HG02840 (cell line): ENCODE results near the gene RIPOR1.

Experiments
- ATAC-seq: cut with Tn5 transposase; IDR thresholded peaks from one replicate; pipeline ENCODE4 v1.9.1; 2021; ENCODE audit warnings: mild to moderate bottlenecking, moderate library complexity, moderate number of reproducible peaks; ENCODE audit not compliant: unreplicated experiment, low FRiP score

Gene RIPOR1

DNA sequence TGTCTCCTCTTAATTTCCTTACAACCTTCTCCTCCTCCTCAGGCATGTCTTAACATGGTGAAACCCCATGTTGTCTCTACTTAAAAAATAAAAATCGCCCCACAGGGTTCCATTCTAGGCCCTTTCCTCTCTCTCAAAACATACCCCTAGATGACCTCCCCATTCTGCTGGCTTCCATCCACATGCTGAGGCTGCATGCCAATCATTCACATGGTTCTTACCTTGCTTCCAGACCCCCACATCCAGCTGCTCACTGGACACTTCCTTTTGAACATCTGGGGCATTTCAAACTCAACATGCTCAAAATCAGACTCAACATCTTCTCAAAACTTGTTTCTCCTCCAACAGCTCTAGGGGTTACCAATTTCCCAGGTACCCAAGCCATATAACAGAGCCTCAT is 21.3 kb downstream of the RIPOR1 start:
- no peak for ATAC-seq

DNA sequence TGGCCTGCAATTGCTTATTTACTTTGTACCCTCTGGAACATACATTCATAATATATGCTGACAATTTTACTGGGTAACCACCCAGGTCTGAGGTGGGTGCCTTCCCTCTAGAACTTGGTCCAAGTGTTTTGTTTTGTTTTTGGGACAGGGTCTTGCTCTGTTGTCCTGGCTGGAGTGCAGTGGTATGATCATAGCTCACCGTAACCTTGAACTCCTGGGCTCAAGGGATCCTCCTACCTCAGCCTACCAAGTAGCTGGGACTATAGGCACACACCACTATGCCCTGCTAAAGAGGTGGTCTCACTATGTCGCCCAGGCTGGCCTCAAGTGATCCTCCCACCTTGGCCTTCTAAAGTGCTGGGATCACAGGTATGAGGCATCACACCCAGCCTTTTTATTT is 22.5 kb downstream of the RIPOR1 start:
- no peak for ATAC-seq

- ATAC-seq = no peak
These were observed 23.3 kb downstream of the RIPOR1 start for GRCh38 chr16:67551972-67552371.

- ATAC-seq = no peak
These were observed 23.8 kb downstream of the RIPOR1 start for GRCh38 chr16:67552476-67552875.

DNA sequence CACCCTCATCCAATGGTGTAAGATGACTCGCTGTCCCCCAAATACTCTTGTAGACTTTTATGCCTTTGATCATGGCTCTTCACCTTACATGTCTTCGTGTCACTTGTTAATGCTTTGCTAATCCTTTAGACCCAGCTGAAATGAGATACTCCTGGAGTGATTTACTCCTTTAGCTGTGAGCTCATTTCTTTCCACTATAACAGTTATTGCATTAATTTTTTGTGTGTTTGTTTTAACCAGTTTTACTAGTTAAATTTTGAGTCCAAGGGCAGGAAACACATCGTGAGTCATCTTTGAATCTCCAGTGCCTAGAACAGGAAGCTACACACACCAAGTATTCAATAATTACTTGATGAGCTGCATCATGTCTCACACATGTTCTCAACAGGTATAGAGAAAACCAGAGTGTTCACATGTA is 27.2 kb downstream of the RIPOR1 start:
- no peak for ATAC-seq

- ATAC-seq = no peak
These were observed 30.2 kb downstream of the RIPOR1 start for GRCh38 chr16:67558859-67559258.

- no peak for ATAC-seq
These were observed 32.3 kb downstream of the RIPOR1 start for GRCh38 chr16:67560827-67561342.

GRCh38 chr16:67561501-67561823 is 32.8 kb downstream of the RIPOR1 start:
- ATAC-seq = no peak

- ATAC-seq = peak; percentile 72
These were observed 33.3 kb downstream of the RIPOR1 start for GRCh38 chr16:67561824-67562525.

- peak; percentile 44 for ATAC-seq
These were observed 33.9 kb downstream of the RIPOR1 start, which contains the start of gene CTCF for GRCh38 chr16:67562526-67562917. CTCF (plus strand) TSS chr16:67562526; CDS start chr16:67610833, 48,307 bp downstream.

- ATAC-seq = peak; percentile 18
These were observed 34.5 kb downstream of the RIPOR1 start for GRCh38 chr16:67562918-67563707.

DNA sequence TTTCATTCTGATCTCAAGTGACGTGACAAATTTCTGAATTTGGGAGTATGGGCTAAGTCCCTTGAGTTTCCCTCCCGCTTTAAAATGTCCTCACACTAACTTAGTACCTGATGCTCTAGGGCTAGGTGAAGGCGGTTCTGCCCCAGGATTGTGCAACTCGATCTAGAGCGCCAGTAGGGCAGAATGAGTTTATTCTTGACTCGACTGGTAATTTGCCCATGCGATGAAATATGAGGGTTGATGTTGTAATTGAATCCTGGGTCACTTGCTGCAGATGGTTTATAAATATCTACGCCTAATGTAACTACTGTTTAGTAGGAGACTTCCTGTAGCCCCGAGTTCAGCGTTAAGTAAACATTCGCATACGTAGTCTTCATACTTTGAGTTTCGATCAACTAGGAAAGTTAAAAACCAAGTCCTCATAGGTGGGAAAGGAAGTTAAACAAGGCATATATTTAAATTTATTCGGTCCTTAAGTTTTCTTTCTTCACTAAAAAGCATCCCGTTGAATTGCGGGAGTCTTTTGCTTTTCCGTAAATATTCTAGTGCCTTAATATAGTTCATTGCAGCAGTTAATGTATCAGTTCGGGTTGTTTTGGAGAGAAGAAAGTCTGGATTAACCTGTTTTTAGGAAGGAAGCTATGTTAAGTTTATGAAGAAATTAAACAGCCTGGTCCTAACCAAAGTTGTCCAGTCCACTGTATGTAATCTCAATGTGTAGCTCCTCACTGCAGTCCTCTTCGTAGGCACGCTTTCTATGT is 35.3 kb downstream of the RIPOR1 start:
- no peak for ATAC-seq

GRCh38 chr16:67565470-67566100 is 37.0 kb downstream of the RIPOR1 start:
- no peak for ATAC-seq

GRCh38 chr16:67571464-67571863 is 42.8 kb downstream of the RIPOR1 start:
- ATAC-seq = no peak

DNA sequence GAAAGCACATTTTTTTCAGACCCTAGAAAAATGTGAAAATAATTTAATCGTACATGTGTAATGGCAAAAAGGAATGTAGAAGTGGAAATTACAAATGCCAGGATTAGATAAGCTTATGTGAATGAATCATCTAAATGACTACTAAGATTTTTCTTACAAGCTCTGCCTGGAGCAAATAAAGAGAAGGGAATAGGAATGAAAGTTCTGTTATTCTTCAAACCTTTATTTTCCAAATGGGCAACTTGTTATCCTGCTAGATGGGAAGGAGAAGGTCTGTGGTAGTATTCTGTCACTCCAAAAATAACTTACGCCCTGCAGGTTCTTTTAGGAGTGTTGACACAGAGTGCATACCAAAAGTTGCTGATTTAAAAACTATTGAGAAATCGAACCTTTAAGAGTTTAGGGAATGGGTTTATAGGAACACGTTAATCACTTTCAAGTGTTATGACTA is 43.4 kb downstream of the RIPOR1 start:
- no peak for ATAC-seq

DNA sequence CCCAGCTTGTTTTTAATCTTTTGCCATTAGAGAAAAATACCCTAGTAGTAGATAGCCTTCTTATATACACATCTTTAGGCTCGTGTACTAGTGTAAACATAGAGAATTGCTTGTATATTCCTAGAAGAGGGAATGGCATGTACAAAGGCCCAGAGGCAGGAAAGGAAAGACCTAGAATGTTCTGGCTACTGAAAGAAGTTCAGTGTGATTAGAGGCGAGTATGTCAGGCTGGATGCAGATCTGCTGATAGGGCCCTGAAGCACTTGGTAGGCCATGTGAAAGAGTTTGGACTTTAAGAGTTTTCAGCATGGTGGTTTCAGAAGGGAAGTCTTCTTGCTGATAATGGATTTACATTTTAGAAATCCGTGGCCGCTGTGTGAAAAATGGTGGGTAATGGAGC is 51.1 kb downstream of the RIPOR1 start:
- ATAC-seq = no peak

DNA sequence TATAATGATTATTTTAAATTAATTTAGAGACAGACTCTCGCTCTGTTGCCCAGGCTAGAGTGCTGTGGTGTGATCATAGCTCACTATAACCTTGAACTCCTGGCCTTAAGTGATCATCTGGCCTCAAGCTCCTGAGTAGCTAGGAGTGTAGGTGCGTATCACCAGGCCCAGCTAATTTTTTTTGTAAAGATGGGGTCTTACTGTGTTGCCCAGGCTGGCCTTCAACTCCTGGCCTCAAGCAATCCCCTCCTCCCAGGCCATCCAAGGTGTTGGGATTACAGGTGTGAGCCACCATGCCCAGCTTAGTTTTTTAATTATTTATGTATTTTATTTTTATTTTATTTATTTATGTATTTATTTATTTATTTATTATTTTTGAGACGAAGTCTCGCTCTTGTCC is 51.6 kb downstream of the RIPOR1 start:
- no peak for ATAC-seq

DNA sequence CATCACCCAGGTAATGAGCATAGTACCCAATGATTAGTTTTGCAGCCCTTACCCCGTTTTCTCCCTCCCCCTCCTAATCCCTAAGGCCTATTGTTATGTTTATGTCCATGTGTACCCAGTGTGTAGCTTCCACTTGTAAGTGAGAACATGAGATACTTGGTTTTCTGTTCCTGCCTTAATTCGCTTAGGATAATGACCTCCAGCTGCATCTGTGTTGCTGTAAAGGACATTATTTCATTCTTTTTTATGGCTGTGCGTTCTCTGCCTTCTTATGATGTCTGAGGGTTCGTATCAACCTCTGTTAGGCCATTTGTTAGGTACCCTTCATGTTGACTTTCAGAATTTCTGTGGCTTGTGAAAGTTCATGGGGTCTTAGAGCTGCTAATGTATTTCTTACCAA is 64.7 kb downstream of the RIPOR1 start:
- no peak for ATAC-seq

DNA sequence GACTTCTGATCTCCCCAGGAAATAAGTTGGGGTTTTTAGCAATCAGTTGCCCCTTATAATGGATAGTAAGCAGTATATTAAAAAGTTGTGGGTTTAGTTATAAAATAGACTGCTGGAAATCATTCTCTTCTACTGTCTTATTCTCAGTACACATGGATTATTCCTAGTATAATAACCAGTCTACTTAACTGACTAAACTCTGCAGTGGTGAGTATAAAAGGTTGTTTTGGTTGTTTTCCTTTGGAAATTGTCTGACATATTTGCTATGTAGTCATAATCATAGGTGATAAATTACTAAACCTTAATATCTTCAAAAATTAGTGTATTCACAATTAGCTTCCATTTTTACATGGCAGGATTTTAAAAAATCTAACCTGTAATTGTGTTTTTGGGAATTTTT is 65.1 kb downstream of the RIPOR1 start:
- ATAC-seq = no peak

DNA sequence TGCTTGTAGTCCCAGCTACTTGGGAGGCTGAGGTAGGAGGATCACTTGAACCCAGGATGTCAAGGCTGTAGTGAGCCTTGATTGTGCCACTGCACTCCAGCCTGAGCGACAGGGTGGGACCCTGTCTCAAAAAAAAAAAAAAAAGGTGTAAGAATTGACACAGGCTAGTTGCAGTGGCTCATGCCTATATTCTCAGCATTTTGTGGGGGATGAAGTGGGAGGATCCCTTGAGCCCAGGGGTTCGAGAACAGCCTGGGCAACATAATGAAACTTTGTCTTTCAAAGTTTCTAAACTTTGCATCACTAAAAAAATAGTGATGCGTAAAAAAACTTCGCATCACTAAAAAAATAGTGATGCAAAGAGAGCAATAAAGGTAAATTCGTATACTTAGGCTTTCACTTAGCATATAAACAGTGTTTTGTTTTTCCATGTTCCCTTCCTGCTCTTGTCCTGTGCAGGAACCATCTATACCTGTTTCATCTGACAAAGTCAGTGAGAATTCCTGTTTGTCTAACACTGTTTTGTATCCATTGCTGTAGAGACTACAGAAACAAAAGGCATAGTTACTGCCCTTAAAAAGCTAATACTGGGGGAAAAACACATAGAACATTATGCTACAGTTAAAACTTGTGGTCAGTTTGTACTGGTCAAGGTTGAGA is 65.8 kb downstream of the RIPOR1 start:
- ATAC-seq = no peak
